Spleen (tissue), 7 donors: ENCODE measurements around the gene OR10K1.

Experiments
- POLR2A ChIP-seq, 3 donors: fragments of 450-650 bp; IDR thresholded peaks; one replicate each; pipeline ENCODE4 v1.5.1; 2017; ENCODE audit warnings: antibody characterized with exemption in 3 of 3, mild to moderate bottlenecking in 1 of 3
- POLR2AphosphoS5 ChIP-seq, 3 donors: sonication (generic); formaldehyde crosslinking; IDR thresholded peaks; one replicate each; pipeline ENCODE4 v1.5.1; 2017; ENCODE audit warnings: antibody characterized with exemption in 3 of 3
- TF ChIP-seq, protein P1 (sequence below), 11 experiments: fragments of 200-600 bp in 7 of 11; fragments of 450-650 bp in 4 of 11; sonication (generic) in 4 of 11; IDR thresholded peaks in 8 of 11; conservative IDR thresholded peaks in 3 of 11; 1 replicate in 7 of 11; 2 replicates in 4 of 11; pipeline versions ENCODE4 v1.4.0 to v1.8.0; 2016 to 2021; ENCODE audit warnings: antibody characterized with exemption in 11 of 11, inconsistent platforms in 4 of 11, mild to moderate bottlenecking in 1 of 11
- donor health status: DM: no; HTN: no; CAD: no; lungs with moderate emphysema.
- donor health status: DM: no; HTN: no; CAD: no.
- donor health status: DM: no; HTN: no; CAD: no.

DNA sequence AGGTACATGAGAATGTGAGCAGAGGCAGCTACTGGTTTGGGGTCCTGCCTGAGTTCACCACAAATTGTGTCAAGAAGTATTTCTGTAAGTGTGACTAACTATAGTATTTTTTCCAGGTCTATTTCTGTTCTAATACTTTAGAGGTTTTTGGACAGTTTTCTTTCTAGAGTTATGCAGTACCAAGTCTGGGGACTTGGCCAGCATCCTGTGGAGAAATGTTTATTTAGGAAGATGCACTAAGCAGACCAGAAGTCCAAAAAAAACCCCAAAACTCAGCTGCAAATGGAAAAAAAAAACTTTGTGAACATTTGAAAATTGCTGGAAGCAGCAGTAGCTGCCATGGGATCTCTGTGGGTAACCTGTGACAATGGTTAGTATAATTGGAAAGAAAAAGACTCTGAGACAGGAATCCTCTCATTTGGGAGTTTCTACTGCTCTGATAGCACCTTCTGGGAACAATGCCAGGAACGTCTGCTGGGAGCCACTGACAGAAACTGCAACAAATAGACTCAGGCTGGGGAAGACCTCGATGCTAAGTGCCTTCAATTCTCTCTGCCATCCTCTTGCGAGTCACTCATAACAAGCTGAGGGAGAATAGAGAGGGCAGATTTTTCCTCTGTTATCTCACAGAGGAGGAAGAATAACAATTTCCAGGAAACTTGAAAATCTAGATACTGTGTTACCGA lies 48.0 kb downstream of the OR10K1 start:
- TF ChIP-seq, protein P1, sequence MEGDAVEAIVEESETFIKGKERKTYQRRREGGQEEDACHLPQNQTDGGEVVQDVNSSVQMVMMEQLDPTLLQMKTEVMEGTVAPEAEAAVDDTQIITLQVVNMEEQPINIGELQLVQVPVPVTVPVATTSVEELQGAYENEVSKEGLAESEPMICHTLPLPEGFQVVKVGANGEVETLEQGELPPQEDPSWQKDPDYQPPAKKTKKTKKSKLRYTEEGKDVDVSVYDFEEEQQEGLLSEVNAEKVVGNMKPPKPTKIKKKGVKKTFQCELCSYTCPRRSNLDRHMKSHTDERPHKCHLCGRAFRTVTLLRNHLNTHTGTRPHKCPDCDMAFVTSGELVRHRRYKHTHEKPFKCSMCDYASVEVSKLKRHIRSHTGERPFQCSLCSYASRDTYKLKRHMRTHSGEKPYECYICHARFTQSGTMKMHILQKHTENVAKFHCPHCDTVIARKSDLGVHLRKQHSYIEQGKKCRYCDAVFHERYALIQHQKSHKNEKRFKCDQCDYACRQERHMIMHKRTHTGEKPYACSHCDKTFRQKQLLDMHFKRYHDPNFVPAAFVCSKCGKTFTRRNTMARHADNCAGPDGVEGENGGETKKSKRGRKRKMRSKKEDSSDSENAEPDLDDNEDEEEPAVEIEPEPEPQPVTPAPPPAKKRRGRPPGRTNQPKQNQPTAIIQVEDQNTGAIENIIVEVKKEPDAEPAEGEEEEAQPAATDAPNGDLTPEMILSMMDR (IDR thresholded peaks at IDR 0.05 in 8 of 11, conservative IDR thresholded peaks at IDR 0.05 in 3 of 11) = no peak
- no peak for TF ChIP-seq POLR2AphosphoS5 (IDR thresholded peaks at IDR 0.05)
- no peak for TF ChIP-seq POLR2A (IDR thresholded peaks at IDR 0.05)
